GM12865 (cell line): ENCODE measurements around the gene RSPH3.

Experiments used
- DNase-seq: peaks from one replicate; pipeline ENCODE4 v3.0.0; 2010; ENCODE audit warnings: low read depth
- H3K4me3 ChIP-seq: 2 replicates; pipeline ENCODE4 v1.5.1; 2011; ENCODE audit warnings: mild to moderate bottlenecking, low read depth, low read length, control low read depth
- TF ChIP-seq, protein P1 (sequence below): IDR thresholded peaks from 2 replicates; pipeline ENCODE4 v1.5.1; 2011; ENCODE audit warnings: low read length, control low read depth, low read depth, inconsistent platforms; ENCODE audit not compliant: insufficient read depth; ENCODE audit errors: missing control alignments

Gene RSPH3

DNA sequence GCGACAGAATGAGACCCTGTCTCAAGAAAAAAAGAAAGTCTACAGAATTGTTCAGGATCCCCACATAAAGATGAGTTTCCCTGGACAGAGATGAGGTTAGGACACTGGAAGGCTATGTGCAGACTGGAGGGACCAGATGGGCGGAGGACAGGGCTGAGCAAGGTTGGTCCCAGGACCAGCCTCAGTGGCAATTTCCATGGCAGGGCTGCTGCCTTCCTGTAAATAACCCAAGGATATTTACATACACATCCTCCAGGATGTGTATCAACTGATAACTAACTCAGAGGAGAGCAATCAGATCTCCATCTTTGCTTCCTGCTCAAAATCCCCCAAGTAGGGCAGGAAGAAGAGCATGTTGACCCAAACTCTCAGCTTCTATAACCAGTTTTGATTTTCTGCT lies 58.8 kb downstream of the RSPH3 start:
- H3K4me3 ChIP-seq, result no peak overlapping the region
- no peak for DNase-seq
- TF ChIP-seq, protein P1, sequence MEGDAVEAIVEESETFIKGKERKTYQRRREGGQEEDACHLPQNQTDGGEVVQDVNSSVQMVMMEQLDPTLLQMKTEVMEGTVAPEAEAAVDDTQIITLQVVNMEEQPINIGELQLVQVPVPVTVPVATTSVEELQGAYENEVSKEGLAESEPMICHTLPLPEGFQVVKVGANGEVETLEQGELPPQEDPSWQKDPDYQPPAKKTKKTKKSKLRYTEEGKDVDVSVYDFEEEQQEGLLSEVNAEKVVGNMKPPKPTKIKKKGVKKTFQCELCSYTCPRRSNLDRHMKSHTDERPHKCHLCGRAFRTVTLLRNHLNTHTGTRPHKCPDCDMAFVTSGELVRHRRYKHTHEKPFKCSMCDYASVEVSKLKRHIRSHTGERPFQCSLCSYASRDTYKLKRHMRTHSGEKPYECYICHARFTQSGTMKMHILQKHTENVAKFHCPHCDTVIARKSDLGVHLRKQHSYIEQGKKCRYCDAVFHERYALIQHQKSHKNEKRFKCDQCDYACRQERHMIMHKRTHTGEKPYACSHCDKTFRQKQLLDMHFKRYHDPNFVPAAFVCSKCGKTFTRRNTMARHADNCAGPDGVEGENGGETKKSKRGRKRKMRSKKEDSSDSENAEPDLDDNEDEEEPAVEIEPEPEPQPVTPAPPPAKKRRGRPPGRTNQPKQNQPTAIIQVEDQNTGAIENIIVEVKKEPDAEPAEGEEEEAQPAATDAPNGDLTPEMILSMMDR, result no peak

GRCh38 chr6:158939255-158940159 lies 60.5 kb downstream of the RSPH3 start:
- TF ChIP-seq, protein P1, result no peak
- no peak overlapping the region for H3K4me3 ChIP-seq
- DNase-seq, result no peak

DNA sequence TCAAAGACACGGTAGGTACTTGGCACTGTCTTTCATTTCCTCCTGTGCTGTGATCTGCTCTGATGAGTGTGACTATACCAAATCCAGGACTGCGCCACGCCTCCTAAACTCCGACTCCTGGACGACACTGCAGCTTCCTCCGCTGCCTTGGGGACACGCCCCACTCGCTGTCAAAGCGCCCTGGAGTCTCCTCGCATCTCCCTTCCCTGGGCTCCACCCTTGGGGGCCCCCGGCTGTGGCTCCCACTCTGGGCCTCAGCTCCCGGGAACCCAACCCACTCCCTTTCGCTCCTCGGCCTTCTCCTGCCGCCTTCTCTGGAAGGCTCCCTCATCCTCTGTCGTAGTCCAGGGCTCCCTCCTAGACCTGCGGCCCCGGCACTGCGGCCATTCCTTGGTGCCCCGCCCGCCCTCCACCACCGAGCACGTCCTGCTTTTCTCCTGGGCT lies 61.2 kb downstream of the RSPH3 start:
- H3K4me3 ChIP-seq, result no peak overlapping the region
- DNase-seq, result no peak
- TF ChIP-seq, protein P1, result no peak

- H3K4me3 ChIP-seq, result no peak overlapping the region
- TF ChIP-seq, protein P1, result no peak
- DNase-seq, result no peak
Observed at GRCh38 chr6:158938220-158938619, 61.8 kb downstream of the RSPH3 start.

GRCh38 chr6:158934157-158934556 lies 65.8 kb downstream of the RSPH3 start:
- TF ChIP-seq, protein P1, result no peak
- H3K4me3 ChIP-seq, result no peak overlapping the region
- no peak for DNase-seq

DNA sequence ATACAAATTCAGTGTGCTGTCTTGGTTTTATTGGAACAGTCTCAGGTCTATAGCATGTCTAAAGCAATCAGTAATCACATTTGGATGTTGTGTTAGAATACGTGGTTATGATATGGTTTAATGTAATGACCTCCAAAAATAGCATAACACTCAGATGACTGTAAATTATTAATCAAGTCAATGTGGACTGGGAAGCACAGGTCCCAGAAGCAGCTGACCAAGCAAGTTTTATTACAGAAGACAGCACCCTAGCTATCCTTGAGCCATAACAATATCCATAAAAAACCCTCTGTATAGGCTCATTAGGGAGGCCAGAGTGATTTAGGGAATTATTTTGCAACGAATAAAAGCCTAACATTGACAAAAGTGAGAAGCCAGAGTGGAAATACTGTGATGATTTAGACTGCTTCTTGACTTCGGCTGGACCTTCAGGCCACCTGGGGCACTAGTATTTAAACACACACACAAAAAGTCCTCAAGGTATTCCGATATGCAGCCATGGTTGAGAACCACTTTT lies 66.9 kb downstream of the RSPH3 start:
- TF ChIP-seq, protein P1, result no peak
- DNase-seq, result no peak
- no peak overlapping the region for H3K4me3 ChIP-seq
